Mesenchymal stem cell (in vitro differentiated cells and primary cell): ENCODE measurements around the gene PLEK.

Experiments used
- DNase-seq: peaks from one replicate; pipeline ENCODE4 v3.0.0-alpha.2; 2013
- H2AFZ ChIP-seq: one replicate; pipeline ENCODE4 v1.6.1; 2013; ENCODE audit warnings: low read depth, mild to moderate bottlenecking, control low read depth, inconsistent platforms, low read length, moderate library complexity
- H2AK5ac ChIP-seq: 2 replicates; pipeline ENCODE4 v1.6.1; 2013; ENCODE audit warnings: low read length, moderate library complexity, mild to moderate bottlenecking, inconsistent platforms; ENCODE audit not compliant: severe bottlenecking
- H2BK120ac ChIP-seq: one replicate; pipeline ENCODE4 v1.6.1; 2013; ENCODE audit warnings: low read depth, mild to moderate bottlenecking, inconsistent platforms, low read length, moderate library complexity
- H2BK12ac ChIP-seq, 2 experiments: one replicate each; pipeline ENCODE4 v1.6.1; 2013; ENCODE audit warnings: inconsistent platforms in 2 of 2, low read length in 2 of 2, mild to moderate bottlenecking in 2 of 2, moderate library complexity in 2 of 2, control low read depth in 1 of 2
- H2BK15ac ChIP-seq: one replicate; pipeline ENCODE4 v1.6.1; 2013; ENCODE audit warnings: mild to moderate bottlenecking, low read depth, inconsistent platforms; ENCODE audit not compliant: poor library complexity, severe bottlenecking
- H2BK5ac ChIP-seq: 2 replicates; pipeline ENCODE4 v1.6.1; 2013; ENCODE audit warnings: low read depth, mild to moderate bottlenecking, low read length, control low read depth, inconsistent platforms; ENCODE audit not compliant: poor library complexity, severe bottlenecking
- H3K14ac ChIP-seq, 2 experiments: one replicate each; pipeline ENCODE4 v1.6.1; 2013; ENCODE audit warnings: inconsistent platforms in 2 of 2, low read length in 2 of 2, control low read depth in 1 of 2, mild to moderate bottlenecking in 1 of 2, moderate library complexity in 1 of 2
- H3K18ac ChIP-seq, 2 experiments: one replicate each; pipeline ENCODE4 v1.6.1; 2013; ENCODE audit warnings: inconsistent platforms in 2 of 2, low read length in 2 of 2, control low read depth in 1 of 2, low read depth in 1 of 2, mild to moderate bottlenecking in 1 of 2
- H3K23ac ChIP-seq, 2 experiments: one replicate each; pipeline ENCODE4 v1.6.1; 2013; ENCODE audit warnings: inconsistent platforms in 2 of 2, low read length in 2 of 2, mild to moderate bottlenecking in 2 of 2, moderate library complexity in 2 of 2, control low read depth in 1 of 2
- H3K27ac ChIP-seq: 2 replicates; pipeline ENCODE4 v1.5.1; 2013; ENCODE audit warnings: mild to moderate bottlenecking, moderate library complexity, low read length, control low read depth, inconsistent platforms; ENCODE audit not compliant: poor library complexity, severe bottlenecking
- H3K27me3 ChIP-seq, 2 experiments: 2 replicates each; pipeline versions ENCODE4 v1.6.1 to v1.7.0; 2013; ENCODE audit warnings: low read length in 2 of 2, mild to moderate bottlenecking in 2 of 2, moderate library complexity in 2 of 2, control low read depth in 1 of 2, inconsistent platforms in 1 of 2; ENCODE audit not compliant: control insufficient read depth in 1 of 2, insufficient read depth in 1 of 2
- H3K36me3 ChIP-seq, 2 experiments: 2 replicates each; pipeline versions ENCODE4 v1.6.1 to v1.7.0; 2013; ENCODE audit warnings: low read length in 2 of 2, control low read depth in 1 of 2, inconsistent platforms in 1 of 2, low read depth in 1 of 2, mild to moderate bottlenecking in 1 of 2; ENCODE audit not compliant: insufficient read depth in 2 of 2, control insufficient read depth in 1 of 2
- H3K4ac ChIP-seq, 2 experiments: one replicate each; pipeline ENCODE4 v1.6.1; 2013; ENCODE audit warnings: inconsistent platforms in 2 of 2, low read length in 2 of 2, mild to moderate bottlenecking in 2 of 2, moderate library complexity in 2 of 2, control low read depth in 1 of 2, low read depth in 1 of 2
- H3K4me1 ChIP-seq: 2 replicates; pipeline ENCODE4 v1.6.1; 2013; ENCODE audit warnings: low read depth, low read length, control low read depth; ENCODE audit not compliant: control insufficient read depth, insufficient read depth
- H3K4me2 ChIP-seq: 2 replicates; pipeline ENCODE4 v1.6.1; 2013; ENCODE audit warnings: low read length, mild to moderate bottlenecking, inconsistent platforms; ENCODE audit not compliant: poor library complexity, severe bottlenecking
- H3K4me3 ChIP-seq, 2 experiments: 2 replicates each; pipeline versions ENCODE4 v1.5.1 to v1.7.0; 2013; ENCODE audit warnings: low read length in 2 of 2, mild to moderate bottlenecking in 2 of 2, control low read depth in 1 of 2, low read depth in 1 of 2; ENCODE audit not compliant: insufficient read depth in 1 of 2
- H3K79me1 ChIP-seq: replicated peaks from 2 replicates; pipeline ENCODE4 v1.6.1; 2013; ENCODE audit warnings: mild to moderate bottlenecking, control low read depth, low read length, inconsistent platforms; ENCODE audit not compliant: poor library complexity, severe bottlenecking
- H3K9ac ChIP-seq: 2 replicates; pipeline ENCODE4 v1.7.0; 2013; ENCODE audit warnings: mild to moderate bottlenecking, low read length, moderate library complexity
- H3K9me3 ChIP-seq: 2 replicates; pipeline ENCODE4 v1.7.0; 2013; ENCODE audit warnings: mild to moderate bottlenecking, low read length; ENCODE audit not compliant: control insufficient read depth
- H4K8ac ChIP-seq: one replicate; pipeline ENCODE4 v1.6.1; 2013; ENCODE audit warnings: inconsistent platforms, mild to moderate bottlenecking, low read length, moderate library complexity
- H4K91ac ChIP-seq: one replicate; pipeline ENCODE4 v1.6.1; 2013; ENCODE audit warnings: mild to moderate bottlenecking, low read length, inconsistent platforms
- WGBS: methylation state at CpG from one replicate; pipeline ENCODE4 v1.1.7; 2013; ENCODE audit warnings: mixed read lengths; 5-methylcytosine and 5-hydroxymethylcytosine counted together

Gene PLEK

GRCh38 chr2:68428746-68429145, 63.7 kb downstream of the PLEK start:
- Histone ChIP-seq H3K4me3 (no peak overlapping the region), H3K18ac (no peak overlapping the region), H2AK5ac (no peak overlapping the region), H4K8ac (no peak overlapping the region), H2BK5ac (no peak overlapping the region), H2BK120ac (no peak overlapping the region), H3K27ac (no peak overlapping the region), H2BK12ac (no peak overlapping the region), H3K27me3 (peaks cover 8 to 11% of the 10 kb centered on the region in 2 experiments), H3K23ac (no peak overlapping the region), H3K4me1 (peaks cover 4% of the 10 kb centered on the region), H3K9me3 (no peaks in the 10 kb centered on the region), H3K9ac (no peak overlapping the region), H2BK15ac (no peak overlapping the region), H2AFZ (no peak overlapping the region), H3K36me3 (no peaks in the 10 kb centered on the region), H3K4me2 (no peak overlapping the region), H4K91ac (no peak overlapping the region), H3K4ac (no peak overlapping the region), H3K14ac (no peak overlapping the region), H3K79me1 (no peaks in the 10 kb centered on the region)
- WGBS: 100% methylated on average over 1 of the region's 1 CpG
- DNase-seq: no peak

- Histone ChIP-seq H3K9me3 (no peaks in the 10 kb centered on the region), H2BK12ac (no peak overlapping the region), H3K14ac (no peak overlapping the region), H2AK5ac (no peak overlapping the region), H2AFZ (no peak overlapping the region), H3K36me3 (no peaks in the 10 kb centered on the region), H3K4ac (no peak overlapping the region), H3K79me1 (no peaks in the 10 kb centered on the region), H3K23ac (no peak overlapping the region), H3K4me3 (no peak overlapping the region), H2BK15ac (no peak overlapping the region), H4K91ac (no peak overlapping the region), H4K8ac (no peak overlapping the region), H3K9ac (no peak overlapping the region), H2BK5ac (no peak overlapping the region), H3K27ac (no peak overlapping the region), H3K27me3 (peaks cover 8 to 11% of the 10 kb centered on the region in 2 experiments), H3K18ac (no peak overlapping the region), H3K4me1 (peaks cover 4% of the 10 kb centered on the region), H3K4me2 (no peak overlapping the region), H2BK120ac (no peak overlapping the region)
- WGBS: 90% methylated on average over 4 of the region's 7 CpGs
- DNase-seq: no peak
These were observed 64.3 kb downstream of the PLEK start for GRCh38 chr2:68429311-68429826.

- Histone ChIP-seq H2BK120ac (no peak overlapping the region), H3K4ac (no peak overlapping the region)
These were observed 66.4 kb downstream of the PLEK start for GRCh38 chr2:68431316-68431972.

GRCh38 chr2:68432696-68433658, 67.9 kb downstream of the PLEK start:
- Histone ChIP-seq H2BK5ac (no peak overlapping the region), H3K27ac (no peak overlapping the region), H2AK5ac (no peak overlapping the region), H3K23ac (peak overlapping the region in 1 of 2 experiments; percentile 40), H3K18ac (no peak overlapping the region), H3K4me1 (peaks cover 4% of the 10 kb centered on the region), H2BK15ac (no peak overlapping the region), H2AFZ (no peak overlapping the region), H3K4me2 (no peak overlapping the region), H3K4ac (no peak overlapping the region), H3K9ac (no peak overlapping the region), H3K27me3 (peaks cover 3 to 11% of the 10 kb centered on the region in 2 experiments), H3K9me3 (no peaks in the 10 kb centered on the region), H4K91ac (peak overlapping the region; percentile 20), H3K79me1 (no peaks in the 10 kb centered on the region), H2BK120ac (no peak overlapping the region), H4K8ac (no peak overlapping the region), H3K14ac (peak overlapping the region in 1 of 2 experiments; percentile 55), H2BK12ac (no peak overlapping the region), H3K4me3 (peak overlapping the region in 1 of 2 experiments; percentile 42), H3K36me3 (no peaks in the 10 kb centered on the region)
- WGBS: 81% methylated on average over 13 of the region's 14 CpGs
- no peak for DNase-seq

More at GRCh38 chr2:68431316-68431972, 66.4 kb downstream of the PLEK start:
- Histone ChIP-seq H3K79me1 (no peaks in the 10 kb centered on the region), H3K18ac (no peak overlapping the region), H3K14ac (no peak overlapping the region), H3K4me3 (no peak overlapping the region), H3K27me3 (peaks cover 3 to 11% of the 10 kb centered on the region in 2 experiments), H2BK5ac (no peak overlapping the region), H3K9ac (no peak overlapping the region), H3K4me1 (peaks cover 4% of the 10 kb centered on the region), H3K23ac (no peak overlapping the region), H4K8ac (peak overlapping the region; percentile 24), H2BK12ac (no peak overlapping the region), H2AK5ac (no peak overlapping the region), H3K36me3 (no peaks in the 10 kb centered on the region), H2BK15ac (no peak overlapping the region), H2AFZ (no peak overlapping the region), H3K4me2 (no peak overlapping the region), H3K27ac (no peak overlapping the region), H3K9me3 (no peaks in the 10 kb centered on the region), H4K91ac (no peak overlapping the region)
- DNase-seq: no peak
- 80% methylated on average over 8 of the region's 8 CpGs for WGBS
